ENCODE results near the gene SIDT1. TPM values are rescaled to one million over a fixed set of nuclear protein-coding genes. Genes with fewer than 3 reads are reported as not detected.

The SIDT1 gene
- total RNA-seq, 2 donors from 2014 or later, result 1.6 to 14.0 TPM

DNA sequence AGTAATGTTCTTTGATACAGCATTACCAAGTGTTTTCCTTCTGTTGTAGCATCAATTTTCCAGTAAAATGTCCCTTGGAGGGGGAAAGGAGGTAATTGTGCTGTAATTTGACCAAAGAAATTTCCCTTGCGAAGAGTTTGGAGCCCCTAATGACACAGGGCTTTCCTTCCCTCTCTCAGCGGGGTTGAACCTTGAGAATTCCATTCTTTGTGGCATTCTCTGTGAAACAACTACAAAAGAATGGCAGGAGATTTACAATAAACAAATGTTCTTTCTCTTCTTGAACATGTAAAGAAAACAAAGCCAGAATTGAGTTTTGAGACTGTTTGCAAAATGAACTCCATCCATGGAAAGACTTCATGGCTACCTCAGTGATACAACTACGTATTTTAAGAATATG lies 53.4 kb downstream of the SIDT1 start:
- Histone ChIP-seq H3K4me1 (ENCODE audit: control insufficient read depth in 1 of 2, low read depth in 2 of 2) (no peaks in the 10 kb centered on the region), H3K27ac (no peak overlapping the region), H3K36me3 (no peaks in the 10 kb centered on the region), H3K27me3 (replicated peaks; ENCODE audit: insufficient read depth) (no peaks in the 10 kb centered on the region), H3K9me3 (no peaks in the 10 kb centered on the region), H3K4me3 (no peak overlapping the region)
- DNase-seq (ENCODE audit: low spot score) (no peak), ATAC-seq (ENCODE audit: insufficient number of reproducible peaks, low FRiP score, low read depth) (no peak)
- TF ChIP-seq, protein P1, sequence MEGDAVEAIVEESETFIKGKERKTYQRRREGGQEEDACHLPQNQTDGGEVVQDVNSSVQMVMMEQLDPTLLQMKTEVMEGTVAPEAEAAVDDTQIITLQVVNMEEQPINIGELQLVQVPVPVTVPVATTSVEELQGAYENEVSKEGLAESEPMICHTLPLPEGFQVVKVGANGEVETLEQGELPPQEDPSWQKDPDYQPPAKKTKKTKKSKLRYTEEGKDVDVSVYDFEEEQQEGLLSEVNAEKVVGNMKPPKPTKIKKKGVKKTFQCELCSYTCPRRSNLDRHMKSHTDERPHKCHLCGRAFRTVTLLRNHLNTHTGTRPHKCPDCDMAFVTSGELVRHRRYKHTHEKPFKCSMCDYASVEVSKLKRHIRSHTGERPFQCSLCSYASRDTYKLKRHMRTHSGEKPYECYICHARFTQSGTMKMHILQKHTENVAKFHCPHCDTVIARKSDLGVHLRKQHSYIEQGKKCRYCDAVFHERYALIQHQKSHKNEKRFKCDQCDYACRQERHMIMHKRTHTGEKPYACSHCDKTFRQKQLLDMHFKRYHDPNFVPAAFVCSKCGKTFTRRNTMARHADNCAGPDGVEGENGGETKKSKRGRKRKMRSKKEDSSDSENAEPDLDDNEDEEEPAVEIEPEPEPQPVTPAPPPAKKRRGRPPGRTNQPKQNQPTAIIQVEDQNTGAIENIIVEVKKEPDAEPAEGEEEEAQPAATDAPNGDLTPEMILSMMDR (IDR thresholded peaks at IDR 0.05), result no peak

DNA sequence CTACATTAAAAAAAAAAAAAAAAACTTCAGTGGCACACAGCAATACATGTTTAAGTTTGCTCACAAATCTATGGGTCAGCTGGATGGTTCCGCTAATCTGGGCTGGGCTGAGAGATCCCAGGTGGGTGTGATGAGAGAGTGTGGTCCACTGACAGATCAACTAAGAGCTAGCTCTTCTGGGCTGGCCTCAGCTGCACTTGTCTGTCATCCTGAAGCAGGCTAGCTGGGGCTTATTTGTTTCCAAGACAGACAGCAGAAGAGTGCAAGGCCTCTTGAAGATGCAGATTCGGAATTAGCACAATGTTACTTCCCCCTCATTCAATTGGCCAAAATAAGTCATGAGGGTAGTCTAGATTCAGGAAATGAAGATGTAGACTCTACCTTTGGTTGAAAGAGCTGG lies 56.5 kb downstream of the SIDT1 start:
- no peaks in the 10 kb centered on the region for H3K9me3 ChIP-seq
- DNase-seq (ENCODE audit: low spot score) (no peak), ATAC-seq (ENCODE audit: insufficient number of reproducible peaks, low FRiP score, low read depth) (no peak)
- TF ChIP-seq, protein P1 (IDR thresholded peaks at IDR 0.05), result no peak
- H3K27ac ChIP-seq, result no peak overlapping the region
- no peaks in the 10 kb centered on the region for H3K36me3 ChIP-seq
- no peaks in the 10 kb centered on the region for H3K4me1 ChIP-seq (ENCODE audit: control insufficient read depth in 1 of 2, low read depth in 2 of 2)
- H3K4me3 ChIP-seq, result no peak overlapping the region
- H3K27me3 ChIP-seq (replicated peaks; ENCODE audit: insufficient read depth), result no peaks in the 10 kb centered on the region

DNA sequence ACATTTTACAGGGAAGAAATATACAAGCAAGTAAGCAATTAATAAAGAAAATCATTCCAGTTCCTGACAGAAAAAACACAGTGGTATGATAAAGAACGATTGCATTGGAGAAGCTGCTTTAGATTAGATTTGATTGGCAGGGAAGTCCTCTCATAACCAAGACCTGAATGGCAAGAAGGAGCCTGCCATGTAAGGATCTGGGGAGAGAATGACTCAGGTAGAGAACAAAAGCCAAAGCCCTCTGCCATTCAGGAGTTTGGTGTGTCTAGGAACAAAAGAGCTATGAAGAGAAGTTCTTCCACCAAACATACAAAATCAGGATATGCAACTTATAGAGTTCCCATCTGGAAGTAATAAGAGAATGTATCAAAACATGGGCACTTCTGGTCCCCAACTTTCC lies 57.6 kb downstream of the SIDT1 start:
- DNase-seq (ENCODE audit: low spot score), result no peak
- Histone ChIP-seq H3K36me3 (no peaks in the 10 kb centered on the region), H3K4me3 (no peak overlapping the region), H3K9me3 (no peaks in the 10 kb centered on the region), H3K27ac (no peak overlapping the region), H3K4me1 (ENCODE audit: control insufficient read depth in 1 of 2, low read depth in 2 of 2) (no peaks in the 10 kb centered on the region), H3K27me3 (replicated peaks; ENCODE audit: insufficient read depth) (no peaks in the 10 kb centered on the region)
- TF ChIP-seq, protein P1 (IDR thresholded peaks at IDR 0.05), result no peak
- no peak for ATAC-seq (ENCODE audit: insufficient number of reproducible peaks, low FRiP score, low read depth)

DNA sequence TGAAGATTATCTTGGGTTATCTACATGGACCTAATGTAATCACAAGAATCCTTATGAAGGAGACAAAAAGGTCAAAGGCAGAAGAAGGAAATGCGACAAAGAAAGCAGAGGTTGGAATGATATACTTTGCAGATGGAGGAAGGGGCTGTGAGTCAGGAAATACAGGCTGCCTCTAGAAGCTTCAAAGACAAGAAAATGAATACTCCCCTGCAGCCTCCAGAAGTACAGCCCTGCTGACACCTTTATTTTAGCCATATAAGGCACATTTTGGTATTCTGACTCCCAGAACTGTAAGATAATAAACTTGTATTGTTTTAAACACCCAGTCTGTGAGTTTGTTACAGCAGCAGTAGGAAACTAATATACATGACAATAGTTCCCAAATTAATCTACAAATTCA lies 58.6 kb downstream of the SIDT1 start:
- no peaks in the 10 kb centered on the region for H3K27me3 ChIP-seq (replicated peaks; ENCODE audit: insufficient read depth)
- DNase-seq (ENCODE audit: low spot score), result no peak
- no peak overlapping the region for H3K27ac ChIP-seq
- H3K4me1 ChIP-seq (ENCODE audit: control insufficient read depth in 1 of 2, low read depth in 2 of 2), result no peaks in the 10 kb centered on the region
- H3K9me3 ChIP-seq, result no peaks in the 10 kb centered on the region
- H3K36me3 ChIP-seq, result no peaks in the 10 kb centered on the region
- H3K4me3 ChIP-seq, result no peak overlapping the region
- TF ChIP-seq, protein P1 (IDR thresholded peaks at IDR 0.05), result no peak
- no peak for ATAC-seq (ENCODE audit: insufficient number of reproducible peaks, low FRiP score, low read depth)

DNA sequence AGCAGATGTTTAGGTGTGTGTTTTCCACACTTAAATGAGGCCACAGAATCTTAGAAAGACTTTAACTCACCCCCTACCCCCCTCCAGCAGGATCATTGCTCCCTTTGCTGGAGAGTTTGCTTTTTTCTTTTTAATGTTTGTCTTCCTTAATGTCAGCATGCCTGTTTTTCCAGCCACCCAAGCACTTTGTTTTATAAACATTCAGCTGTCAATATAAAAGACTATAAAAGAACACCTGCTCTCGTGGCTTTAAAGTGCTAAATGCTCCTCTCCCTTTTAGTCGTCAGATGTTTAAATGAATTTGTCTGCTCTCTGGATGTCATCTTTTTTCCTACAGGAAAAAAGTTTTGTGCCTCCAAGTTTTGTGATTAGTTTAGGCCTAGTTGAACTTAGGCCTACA lies 61.7 kb downstream of the SIDT1 start:
- Histone ChIP-seq H3K4me1 (ENCODE audit: control insufficient read depth in 1 of 2, low read depth in 2 of 2) (no peaks in the 10 kb centered on the region), H3K27ac (no peak overlapping the region), H3K4me3 (no peak overlapping the region), H3K36me3 (no peaks in the 10 kb centered on the region), H3K9me3 (no peaks in the 10 kb centered on the region), H3K27me3 (replicated peaks; ENCODE audit: insufficient read depth) (no peaks in the 10 kb centered on the region)
- DNase-seq (ENCODE audit: low spot score) (no peak), ATAC-seq (ENCODE audit: insufficient number of reproducible peaks, low FRiP score, low read depth) (no peak)
- TF ChIP-seq, protein P1 (IDR thresholded peaks at IDR 0.05), result no peak
